Heart left ventricle (tissue), 16 donors: Measurements from ENCODE around the gene SLU7. TPM values are rescaled to one million over a fixed set of nuclear protein-coding genes. Genes with fewer than 3 reads are reported as not detected.

Source experiments
- ATAC-seq, 4 donors: fragments of 200-7000 bp; cut with Tn5 transposase; one replicate each; pipeline ENCODE4 v1.9.1; 2020 to 2022; ENCODE audit warnings: moderate library complexity in 4 of 4, mild to moderate bottlenecking in 3 of 4, moderate number of reproducible peaks in 1 of 4
- DNase-seq, 5 donors: peaks; one replicate each; pipeline ENCODE4 v3.0.0-alpha.2; 2020
- H3K27ac ChIP-seq, 12 donors: fragments of 200-600 bp; sonication (generic) in 4 of 12; one replicate each; pipeline versions ENCODE4 v1.5.0 to v1.8.0; 2016 to 2022; ENCODE audit warnings: mild to moderate bottlenecking in 2 of 12
- H3K27me3 ChIP-seq, 9 donors: fragments of 200-600 bp; sonication (generic) in 2 of 9; one replicate each; pipeline versions ENCODE4 v1.5.1 to v1.8.0; 2016 to 2022; ENCODE audit warnings: mild to moderate bottlenecking in 3 of 9
- H3K36me3 ChIP-seq, 9 donors: fragments of 200-600 bp; sonication (generic) in 2 of 9; one replicate each; pipeline versions ENCODE4 v1.5.0 to v1.8.0; 2018 to 2022; ENCODE audit warnings: mild to moderate bottlenecking in 2 of 9
- H3K4me1 ChIP-seq, 12 donors: fragments of 200-600 bp; sonication (generic) in 4 of 12; one replicate each; pipeline versions ENCODE4 v1.5.0 to v1.8.0; 2016 to 2022; ENCODE audit warnings: mild to moderate bottlenecking in 3 of 12
- H3K4me3 ChIP-seq, 12 donors: fragments of 200-600 bp; sonication (generic) in 4 of 12; one replicate each; pipeline versions ENCODE4 v1.5.0 to v1.8.0; 2017 to 2022; ENCODE audit warnings: mild to moderate bottlenecking in 9 of 12, moderate library complexity in 4 of 12
- H3K9me3 ChIP-seq, 12 donors: fragments of 200-600 bp; sonication (generic) in 4 of 12; one replicate each; pipeline versions ENCODE4 v1.5.0 to v1.8.0; 2016 to 2022; ENCODE audit warnings: mild to moderate bottlenecking in 1 of 12
- POLR2A ChIP-seq, 2 donors: fragments of 450-650 bp; IDR thresholded peaks; one replicate each; pipeline ENCODE4 v1.6.1; 2017; ENCODE audit warnings: antibody characterized with exemption in 2 of 2, mild to moderate bottlenecking in 2 of 2, moderate library complexity in 2 of 2
- WGBS, 4 donors: extraction: QIAGEN DNeasy Blood & Tissue Kit in 2 of 4; methylation state at CpG; one replicate each; pipeline versions ENCODE4 v1.1.5 to v1.1.7; 2013 to 2018; 5-methylcytosine and 5-hydroxymethylcytosine counted together
- intact Hi-C, 10 donors: fragments of 100-400 bp; cut with DNase I; formaldehyde crosslinking; loops; one replicate each; pipeline versions ENCODE4 v1.11.1 to v1.14.2; 2022
- polyA plus RNA-seq, 2 donors: library from polyadenylated mRNA; stranded (reverse); fragments of 200-250 nt; gene quantifications; one replicate each; pipeline ENCODE4 v1.2.3, GENCODE V29; 2013
- total RNA-seq, 9 donors: library from RNA; depleted of rRNA in 2 of 9; stranded (reverse); fragments of >200 nt in 2 of 9; fragmentation: NEBNext Ultra II Directional in 3 of 9; extraction: Animal tissue kit (Norgen Biotek cat#: 25700) in 3 of 9; gene quantifications; one replicate each; pipeline versions ENCODE4 v1.1.0 to v1.2.4, GENCODE V29; 2016 to 2023
- TF ChIP-seq, protein P1 (sequence below), 12 donors: fragments of 200-600 bp; sonication (generic) in 4 of 12; IDR thresholded peaks; one replicate each; pipeline versions ENCODE4 v1.5.0 to v1.8.0; 2018 to 2022; ENCODE audit warnings: antibody characterized with exemption in 12 of 12, mild to moderate bottlenecking in 5 of 12
- donor health status: ischemic (EF 13 %, LVEDD 7.1; RV severe dilation, severe dysfunction).
- donor health status: healthy with polysubstance abuse.
- donor health status: DM: no; HTN: yes; CAD: no.
- donor health status: DM: no; HTN: no; CAD: no.
- donor health status: ischemic (EF 25% LVEDD 6.9; RV normal size, moderate dysfunction).
- donor health status: ischemic (EF 25% LVEDD 5.7; RV mildly dilated, moderate dysfunction).
- donor health status: healthy.
- donor health status: DM: yes; HTN: yes; CAD: no.
- donor health status: ischemic (EF 35%, LVEDD 5.7; RV mildly dilated, moderate dysfunction).
- donor health status: nonischemic (EF 11% LVEDD 7.7; RV severe dilation, severe dysfunction).
- donor health status: DM: yes; HTN: yes; CAD: no.
- donor health status: PGD.
- donor health status: ischemic (EF 29% LVEDD 5.4; RV normal size, mild dysfunction).
- donor health status: nonischemic (EF 23%, LVEDD 6.1; RV moderate dilation, normal function).

The SLU7 gene
- total and polyA plus RNA-seq, 11 donors, result 22.7 to 81.6 (median 44.0) TPM

DNA sequence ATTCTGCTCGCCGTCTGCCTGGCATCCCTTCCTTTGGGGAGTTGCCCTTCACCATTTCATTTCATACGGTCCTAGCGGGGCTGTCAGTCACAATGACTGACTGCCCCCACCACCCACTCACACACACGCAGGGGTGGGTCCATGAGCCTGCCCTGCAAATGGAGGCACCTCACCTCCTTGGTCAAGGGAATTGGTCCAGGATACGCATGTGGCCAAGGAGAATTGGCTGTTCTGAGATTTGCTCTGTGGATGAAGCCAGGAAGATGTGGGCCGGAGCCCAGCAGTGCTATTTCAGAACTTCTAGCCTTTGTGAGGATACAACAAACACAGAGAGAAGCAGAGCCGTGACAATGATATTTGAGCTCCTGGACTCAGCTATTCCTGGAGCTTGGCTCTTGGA lies 65.5 kb downstream of the SLU7 start:
- Histone ChIP-seq H3K4me3 (no peak overlapping the region), H3K36me3 (peaks cover 0 to 15% (median 0%) of the 10 kb centered on the region in 9 donors), H3K9me3 (no peaks in the 10 kb centered on the region), H3K27me3 (no peaks in the 10 kb centered on the region), H3K4me1 (peaks cover 0 to 33% (median 11%) of the 10 kb centered on the region in 12 donors), H3K27ac (peak overlapping the region in 1 of 12 donors; percentile 18)
- intact Hi-C loops, result no loop called here
- WGBS, 4 donors, result 68 to 86% (median 80%) methylated on average over 8 of the region's 8 CpGs
- DNase-seq (peak in 1 of 5 donors; percentile 54), ATAC-seq (no peak)
- no peak for TF ChIP-seq POLR2A (IDR thresholded peaks at IDR 0.05)
- TF ChIP-seq, protein P1, sequence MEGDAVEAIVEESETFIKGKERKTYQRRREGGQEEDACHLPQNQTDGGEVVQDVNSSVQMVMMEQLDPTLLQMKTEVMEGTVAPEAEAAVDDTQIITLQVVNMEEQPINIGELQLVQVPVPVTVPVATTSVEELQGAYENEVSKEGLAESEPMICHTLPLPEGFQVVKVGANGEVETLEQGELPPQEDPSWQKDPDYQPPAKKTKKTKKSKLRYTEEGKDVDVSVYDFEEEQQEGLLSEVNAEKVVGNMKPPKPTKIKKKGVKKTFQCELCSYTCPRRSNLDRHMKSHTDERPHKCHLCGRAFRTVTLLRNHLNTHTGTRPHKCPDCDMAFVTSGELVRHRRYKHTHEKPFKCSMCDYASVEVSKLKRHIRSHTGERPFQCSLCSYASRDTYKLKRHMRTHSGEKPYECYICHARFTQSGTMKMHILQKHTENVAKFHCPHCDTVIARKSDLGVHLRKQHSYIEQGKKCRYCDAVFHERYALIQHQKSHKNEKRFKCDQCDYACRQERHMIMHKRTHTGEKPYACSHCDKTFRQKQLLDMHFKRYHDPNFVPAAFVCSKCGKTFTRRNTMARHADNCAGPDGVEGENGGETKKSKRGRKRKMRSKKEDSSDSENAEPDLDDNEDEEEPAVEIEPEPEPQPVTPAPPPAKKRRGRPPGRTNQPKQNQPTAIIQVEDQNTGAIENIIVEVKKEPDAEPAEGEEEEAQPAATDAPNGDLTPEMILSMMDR (IDR thresholded peaks at IDR 0.05), result no peak

DNA sequence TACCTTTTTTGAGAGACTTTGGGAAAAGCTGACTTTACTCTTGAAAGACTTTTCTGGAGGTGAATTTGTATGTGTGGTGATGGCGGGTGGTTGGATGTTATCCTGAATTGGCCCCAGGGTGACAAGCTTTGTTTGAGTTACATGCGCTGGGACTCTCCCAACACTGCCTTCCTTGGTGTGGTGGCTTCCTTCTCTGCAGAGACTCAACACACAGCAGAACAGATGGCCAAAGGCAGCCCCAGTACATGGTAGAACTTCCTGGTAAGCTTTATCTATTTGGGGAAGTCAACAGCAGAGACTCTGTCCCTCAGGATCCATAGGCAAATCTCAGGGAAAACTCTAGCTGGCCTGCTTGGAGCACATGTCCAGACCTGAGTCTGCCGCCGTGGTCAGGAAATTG lies 66.6 kb downstream of the SLU7 start:
- DNase-seq (no peak), ATAC-seq (no peak)
- Histone ChIP-seq H3K27ac (no peak overlapping the region), H3K4me3 (no peak overlapping the region), H3K4me1 (peaks cover 0 to 22% (median 5%) of the 10 kb centered on the region in 12 donors), H3K9me3 (no peaks in the 10 kb centered on the region), H3K36me3 (peaks cover 0 to 15% (median 0%) of the 10 kb centered on the region in 9 donors), H3K27me3 (no peaks in the 10 kb centered on the region)
- intact Hi-C loops, result no loop called here
- no peak for TF ChIP-seq POLR2A (IDR thresholded peaks at IDR 0.05)
- TF ChIP-seq, protein P1 (IDR thresholded peaks at IDR 0.05), result no peak
- 95 to 100% (median 97%) methylated on average over 4 of the region's 4 CpGs for WGBS, 4 donors

Other genes starting within 250 kb of the SLU7 start
- gene FABP6, start 189.6 kb downstream of the SLU7 start, total RNA-seq, result 1 to 10 TPM in 8 of 9 donors, under 1 TPM in 1; 0.83 to 4.8 (median 2.3) TPM
- gene FABP6, start 189.6 kb downstream of the SLU7 start, polyA plus RNA-seq, result 1 to 10 TPM in 1 of 2 donors, under 1 TPM in 1; 0.25 to 6.2 TPM
- 10 to 100 TPM in 2 of 9 donors, 1 to 10 TPM in 7; 4.1 to 12.4 (median 7.6) TPM for gene CCNJL, start 106.5 kb downstream of the SLU7 start, total RNA-seq
- gene CCNJL, start 106.5 kb downstream of the SLU7 start, polyA plus RNA-seq, result 1 to 10 TPM; 3.5 to 4.1 TPM
- 1 to 10 TPM in 5 of 9 donors, under 1 TPM in 4; 0.44 to 1.6 (median 1.0) TPM for gene C1QTNF2, start 48.5 kb downstream of the SLU7 start, total RNA-seq
- 1 to 10 TPM in 1 of 2 donors, under 1 TPM in 1; 0.67 to 1.1 TPM for gene C1QTNF2, start 48.5 kb downstream of the SLU7 start, polyA plus RNA-seq
- gene FAM200C, start 19.0 kb downstream of the SLU7 start, total RNA-seq, result 1 to 10 TPM; 2.2 to 5.0 (median 3.4) TPM
- 1 to 10 TPM; 2.2 to 4.1 TPM for gene FAM200C, start 19.0 kb downstream of the SLU7 start, polyA plus RNA-seq
- 10 to 100 TPM in 1 of 9 donors, 1 to 10 TPM in 7, under 1 TPM in 1; 0.70 to 22.9 (median 1.7) TPM for gene PTTG1, start 2.8 kb upstream of the SLU7 start, total RNA-seq
- 1 to 10 TPM; 1.6 to 9.0 TPM for gene PTTG1, start 2.8 kb upstream of the SLU7 start, polyA plus RNA-seq